RCC 7860 (cell line): ENCODE measurements around the gene LAMC3.
A peak's percentile ranks its signal among the peaks of the same experiment; 100 is the strongest.

Source experiments
- DNase-seq: peaks from one replicate; pipeline ENCODE4 v3.0.0-alpha.2; 2015; ENCODE audit warnings: low spot score
- FAIRE-seq: peaks from 2 replicates; lab custom pipeline; 2012; peaks lifted over from hg19 to GRCh38; lab: Jason Lieb, UNC

The LAMC3 gene

DNA sequence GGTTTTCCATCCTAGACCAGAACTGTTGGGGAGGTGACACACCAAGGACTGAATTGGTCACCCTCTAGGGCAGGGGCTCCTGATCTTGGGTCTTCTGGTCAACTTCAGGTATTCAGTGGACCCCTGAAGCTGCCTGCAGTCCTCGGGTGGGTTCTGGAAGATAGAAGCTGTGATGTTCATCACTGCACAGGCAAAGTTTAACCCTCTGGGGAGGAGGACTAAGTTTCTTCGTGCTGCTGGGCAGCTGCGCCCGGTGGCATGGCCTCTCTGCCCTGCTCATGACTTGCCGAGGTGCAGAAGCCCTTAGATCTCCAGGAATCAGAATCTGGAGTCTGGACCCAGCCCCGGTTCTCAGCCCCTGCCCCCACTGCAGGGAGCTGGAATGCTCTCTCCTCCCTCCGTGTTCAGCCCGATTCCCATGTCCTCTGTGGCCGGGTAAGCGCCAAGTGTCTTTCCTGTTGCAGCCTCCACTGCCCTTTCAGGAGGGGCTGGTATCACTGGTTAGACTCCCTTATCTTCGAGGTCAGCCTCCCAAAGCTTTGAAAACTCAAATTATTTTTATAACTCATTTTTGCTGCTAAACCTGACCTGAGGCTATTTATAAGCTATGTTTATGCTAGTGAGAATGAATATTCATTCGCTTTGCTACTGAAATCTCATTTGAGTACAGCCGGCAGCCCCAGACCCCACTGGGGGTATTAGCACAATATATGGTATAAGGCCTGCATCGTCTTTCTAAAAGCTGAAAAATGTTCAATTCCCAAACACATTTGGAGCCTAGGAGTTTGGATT is 1.7 kb downstream of the LAMC3 start:
- DNase-seq: no peak
- FAIRE-seq: no peak

GRCh38 chr9:131011274-131012022 is 2.5 kb downstream of the LAMC3 start:
- DNase-seq (no peak), FAIRE-seq (no peak)

- FAIRE-seq: no peak
- DNase-seq: no peak
These were observed 3.0 kb downstream of the LAMC3 start for GRCh38 chr9:131012023-131012334.

GRCh38 chr9:131012396-131012917 is 3.5 kb downstream of the LAMC3 start:
- FAIRE-seq: no peak
- no peak for DNase-seq

- DNase-seq: no peak
These were observed 4.2 kb downstream of the LAMC3 start for GRCh38 chr9:131013015-131013755.

GRCh38 chr9:131013771-131014676 is 5.0 kb downstream of the LAMC3 start:
- DNase-seq: no peak
- no peak for FAIRE-seq

More at GRCh38 chr9:131013015-131013755, 4.2 kb downstream of the LAMC3 start:
- no peak for FAIRE-seq

DNA sequence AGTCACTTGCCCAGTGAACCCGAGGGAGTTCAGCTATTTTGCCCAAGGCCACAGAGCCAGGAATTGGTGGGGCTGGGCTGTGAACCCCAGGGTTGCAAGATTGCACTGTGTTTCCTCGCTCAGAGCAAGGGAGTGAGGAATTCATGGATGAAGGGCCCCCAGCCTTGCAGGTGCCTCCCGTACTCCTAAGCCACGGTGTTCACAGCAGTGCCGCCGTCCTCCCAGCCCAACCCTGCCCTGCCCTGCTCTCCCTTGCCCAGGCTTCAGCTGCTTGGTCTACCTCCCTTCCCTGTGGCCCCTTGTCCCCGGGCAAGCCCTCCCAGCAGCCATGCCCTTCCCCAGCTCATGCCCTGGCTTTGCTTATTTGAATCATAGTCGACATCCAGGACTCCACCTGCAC is 6.1 kb downstream of the LAMC3 start:
- FAIRE-seq (no peak), DNase-seq (no peak)

- no peak for FAIRE-seq
- no peak for DNase-seq
These were observed 7.0 kb downstream of the LAMC3 start for GRCh38 chr9:131015876-131016397.

DNA sequence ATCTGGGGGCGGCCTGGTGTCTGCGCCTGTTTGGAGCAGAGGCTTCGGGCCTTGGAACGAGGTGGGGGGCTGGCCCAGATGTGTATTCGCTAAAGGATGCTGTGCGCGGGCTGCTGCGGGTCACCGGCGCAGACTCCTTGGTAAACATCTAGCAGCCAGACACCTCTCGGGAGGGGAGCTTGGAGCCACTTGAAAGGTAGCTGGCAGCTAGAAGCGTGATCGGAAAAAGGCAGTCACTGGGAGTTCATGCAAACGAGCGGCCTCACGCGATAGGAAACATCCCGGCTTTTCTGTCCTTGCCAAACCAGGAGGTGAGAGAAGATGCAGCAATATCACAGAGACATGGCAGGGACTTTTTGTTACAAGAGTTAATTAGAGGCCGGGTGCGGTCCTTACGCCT is 8.1 kb downstream of the LAMC3 start:
- FAIRE-seq (no peak), DNase-seq (no peak)

- DNase-seq: no peak
- no peak for FAIRE-seq
These were observed 9.6 kb downstream of the LAMC3 start for GRCh38 chr9:131018621-131019020.

GRCh38 chr9:131019388-131020239 is 10.6 kb downstream of the LAMC3 start:
- no peak for DNase-seq

GRCh38 chr9:131020388-131020787 is 11.4 kb downstream of the LAMC3 start:
- DNase-seq (peak; percentile 31), FAIRE-seq (no peak)

More at GRCh38 chr9:131019388-131020239, 10.6 kb downstream of the LAMC3 start:
- no peak for FAIRE-seq

- DNase-seq (no peak), FAIRE-seq (no peak)
These were observed 11.9 kb downstream of the LAMC3 start for GRCh38 chr9:131020862-131021261.

DNA sequence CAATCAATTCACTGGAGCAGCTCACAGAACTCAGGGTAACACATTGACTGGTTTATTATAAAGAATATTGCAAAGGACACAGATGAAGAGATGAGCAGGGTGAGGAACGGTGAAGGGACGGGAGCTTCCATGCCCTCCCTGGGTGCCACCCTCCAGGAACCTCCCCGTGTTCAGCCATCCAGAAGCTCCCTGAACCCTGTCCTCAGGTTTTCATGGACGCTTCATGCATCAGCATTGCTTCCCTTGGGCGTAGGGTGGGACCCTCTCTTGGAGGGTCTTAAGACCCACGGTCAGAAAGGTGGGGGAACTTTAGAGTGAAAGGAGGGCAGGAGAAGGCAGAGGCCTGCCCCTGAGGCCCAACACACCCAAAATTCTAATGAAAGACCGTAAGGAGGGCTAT is 12.8 kb downstream of the LAMC3 start:
- no peak for FAIRE-seq

DNA sequence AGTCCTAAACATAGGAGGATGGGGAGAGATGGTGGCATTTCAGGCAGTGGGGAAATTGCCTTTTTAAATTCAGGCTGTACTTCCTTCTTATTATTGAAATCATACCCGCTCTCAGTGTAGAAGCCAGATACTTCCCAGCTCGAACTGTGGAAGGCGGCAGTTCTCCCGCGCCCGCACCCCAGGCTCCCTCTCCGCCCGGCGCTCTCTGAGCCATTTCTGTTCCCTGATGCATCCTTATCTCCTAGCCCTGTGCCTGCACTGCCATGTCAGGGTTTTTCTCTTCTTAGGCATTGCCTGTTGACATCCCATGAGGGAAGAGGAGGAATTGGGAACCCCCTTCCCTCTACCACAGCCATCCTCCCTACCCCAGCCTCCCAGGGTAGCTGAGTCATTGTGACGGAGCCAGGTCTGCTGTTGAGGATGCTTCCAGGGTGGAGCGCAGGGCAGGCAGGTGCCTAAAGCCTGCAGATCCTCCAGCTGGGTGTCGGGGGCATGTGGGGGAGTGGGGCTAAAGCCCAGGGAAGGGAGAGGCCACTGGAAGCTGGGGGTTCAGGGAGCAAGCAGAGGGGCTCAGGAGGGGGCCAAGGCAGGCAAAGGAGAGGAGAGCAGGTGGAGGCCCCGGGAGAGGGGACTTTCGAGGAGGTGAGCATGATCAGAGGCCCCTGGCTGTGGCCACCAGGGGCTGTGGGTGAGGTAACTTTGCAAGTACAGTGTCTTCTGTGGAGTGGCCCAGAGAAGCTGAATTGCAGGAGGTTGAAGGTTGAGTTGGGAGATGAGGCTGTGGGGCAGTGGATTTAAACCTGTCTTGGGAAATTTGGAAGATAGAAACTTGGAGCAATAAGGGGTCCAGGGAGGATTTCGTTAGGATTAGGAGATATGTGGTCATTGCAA is 16.2 kb downstream of the LAMC3 start:
- FAIRE-seq (no peak), DNase-seq (no peak)

More for the DNA sequence above, 12.8 kb downstream of the LAMC3 start:
- DNase-seq: no peak

- no peak for DNase-seq
- FAIRE-seq: no peak
These were observed 17.2 kb downstream of the LAMC3 start for GRCh38 chr9:131025953-131026858.
